ENCODE measurements around the gene SPRR1A. TPM values are rescaled to one million over a fixed set of nuclear protein-coding genes. Genes with fewer than 3 reads are reported as not detected.
"Not testable (repeated sequence)": the region's sequence is repeated elsewhere in the genome, so short reads cannot be mapped to it uniquely, and the experiment has no call there.

The SPRR1A gene
- total RNA-seq, 2 donors from 2014 or later = not detected

- H3K4me1 ChIP-seq = peaks cover 26% of the 10 kb centered on the region
- intact Hi-C loops (cut with DNase I) = no loop called here
- TF ChIP-seq CTCF (IDR thresholded peaks at IDR 0.05) = no peak
- no peak for TF ChIP-seq POLR2A (IDR thresholded peaks at IDR 0.05)
- no peaks in the 10 kb centered on the region for H3K9me3 ChIP-seq
- DNase-seq (no peak), ATAC-seq (no peak)
- no peak overlapping the region for H3K4me3 ChIP-seq
- no peaks in the 10 kb centered on the region for H3K27me3 ChIP-seq
- WGBS, 2 donors = 74 to 77% methylated on average over 6 of the region's 6 CpGs
- no peak overlapping the region for H3K27ac ChIP-seq
- H3K36me3 ChIP-seq (replicated peaks in 1 of 2; ENCODE audit: insufficient read depth in 1 of 2, low read depth in 2 of 2) = no peaks in the 10 kb centered on the region
Measured at GRCh38 chr1:152999818-153000217, 15.9 kb downstream of the SPRR1A start.

DNA sequence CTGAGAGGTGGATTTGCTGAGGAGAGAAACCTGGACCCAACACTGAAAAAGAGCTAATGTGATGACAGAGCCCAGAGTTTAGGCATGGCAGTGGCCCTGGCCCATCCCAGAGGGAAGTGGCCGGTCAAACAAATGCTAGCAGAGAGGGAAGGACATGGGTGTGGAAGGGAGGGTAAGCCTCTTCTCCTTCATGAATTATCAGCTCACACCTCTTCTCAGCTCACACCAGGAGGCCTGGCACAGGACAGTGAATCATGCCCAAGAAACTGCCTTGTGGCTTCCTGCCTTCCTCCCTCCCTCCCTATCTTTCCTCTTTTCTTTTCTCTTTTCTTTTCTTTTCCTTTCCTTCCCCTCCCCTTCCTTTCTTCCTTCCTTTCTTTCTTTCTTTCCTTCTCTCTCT lies 16.4 kb downstream of the SPRR1A start:
- no peak for ATAC-seq
- H3K4me3 ChIP-seq = no peak overlapping the region
- H3K27ac ChIP-seq = no peak overlapping the region
- no peaks in the 10 kb centered on the region for H3K27me3 ChIP-seq
- intact Hi-C loops (cut with DNase I) = no loop called here
- no peaks in the 10 kb centered on the region for H3K9me3 ChIP-seq
- no peaks in the 10 kb centered on the region for H3K36me3 ChIP-seq (replicated peaks in 1 of 2; ENCODE audit: insufficient read depth in 1 of 2, low read depth in 2 of 2)
- TF ChIP-seq CTCF (IDR thresholded peaks at IDR 0.05) = no peak
- no peak for TF ChIP-seq POLR2A (IDR thresholded peaks at IDR 0.05)
- no peak for DNase-seq
- 75 to 92% methylated on average over 1 of the region's 1 CpG for WGBS, 2 donors
- H3K4me1 ChIP-seq = peaks cover 26% of the 10 kb centered on the region

DNA sequence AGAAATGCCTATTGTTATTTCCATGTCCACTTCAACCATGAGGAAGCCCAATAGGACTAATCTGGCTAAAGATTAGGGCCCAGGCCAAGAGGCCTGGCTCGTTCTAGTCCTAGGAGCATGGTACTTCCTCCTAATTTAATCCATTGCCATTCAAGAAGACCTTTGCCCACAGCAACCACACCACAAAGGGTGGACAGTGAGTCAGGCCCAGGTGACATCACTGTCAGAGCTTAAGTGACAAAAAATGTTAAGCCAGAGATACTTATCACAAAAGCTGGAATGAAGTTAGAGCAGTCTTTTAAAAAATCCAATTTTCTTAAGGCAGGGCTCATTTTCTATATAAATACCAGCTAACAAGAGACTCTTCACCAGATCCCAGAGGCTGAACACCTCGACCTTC lies 17.5 kb downstream of the SPRR1A start, which contains the start of gene SPRR3:
Gene SPRR3 (plus strand): TSS at position 368 of the 400 bp plus-strand sequence. CDS start 1,272 bp downstream, outside the sequence.
- ATAC-seq (no peak), DNase-seq (no peak)
- WGBS, 2 donors = 72 to 80% methylated on average over 2 of the region's 2 CpGs
- TF ChIP-seq POLR2A (IDR thresholded peaks at IDR 0.05) (no peak), CTCF (IDR thresholded peaks at IDR 0.05) (no peak)
- H3K9me3 ChIP-seq = no peaks in the 10 kb centered on the region
- no peaks in the 10 kb centered on the region for H3K27me3 ChIP-seq
- H3K4me3 ChIP-seq = no peak within 1 kb of the TSS
- intact Hi-C loops (cut with DNase I) = no loop called here
- H3K27ac ChIP-seq = no peak within 1 kb of the TSS
- peaks cover 26% of the 10 kb centered on the region for H3K4me1 ChIP-seq
- H3K36me3 ChIP-seq (replicated peaks in 1 of 2; ENCODE audit: insufficient read depth in 1 of 2, low read depth in 2 of 2) = no peaks in the 10 kb centered on the region

DNA sequence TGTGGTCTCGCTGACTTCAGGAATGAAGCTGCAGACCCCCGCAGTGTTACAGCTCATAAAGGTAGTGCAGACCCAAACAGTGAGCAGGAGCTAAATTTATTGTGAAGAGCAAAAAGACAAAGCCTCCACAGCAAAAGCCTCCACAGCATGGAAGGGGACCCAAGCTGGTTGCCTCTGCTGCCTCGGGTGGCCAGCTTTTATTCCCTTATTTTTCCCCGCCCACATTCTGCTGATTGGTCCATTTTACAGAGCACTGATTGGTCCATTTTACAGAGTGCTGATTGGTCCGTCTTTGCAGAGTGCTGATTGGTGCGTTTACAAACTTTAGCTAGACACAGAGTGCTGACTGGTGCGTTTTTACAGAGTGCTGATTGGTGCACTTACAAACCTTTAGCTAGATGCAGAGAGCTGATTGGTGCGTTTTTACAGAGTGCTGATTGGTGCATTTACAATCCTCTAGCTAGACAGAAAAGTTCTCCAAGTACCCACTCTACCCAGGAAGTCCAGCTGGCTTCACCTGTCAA lies 27.4 kb downstream of the SPRR1A start:
- not testable (repeated sequence) for ATAC-seq

GRCh38 chr1:153021829-153022228 lies 37.9 kb downstream of the SPRR1A start:
- WGBS, 2 donors = 19 to 29% methylated on average over 2 of the region's 2 CpGs
- H3K4me1 ChIP-seq; H3K36me3 ChIP-seq (replicated peaks in 1 of 2; ENCODE audit: insufficient read depth in 1 of 2, low read depth in 2 of 2); H3K27ac ChIP-seq; ATAC-seq; H3K4me3 ChIP-seq; H3K27me3 ChIP-seq; DNase-seq; H3K9me3 ChIP-seq; intact Hi-C loops (cut with DNase I): not testable (repeated sequence)

More for the DNA sequence above, 27.4 kb downstream of the SPRR1A start:
- H3K9me3 ChIP-seq; DNase-seq; H3K27me3 ChIP-seq; H3K36me3 ChIP-seq (replicated peaks in 1 of 2; ENCODE audit: insufficient read depth in 1 of 2, low read depth in 2 of 2); H3K27ac ChIP-seq; intact Hi-C loops (cut with DNase I); H3K4me3 ChIP-seq; H3K4me1 ChIP-seq: not testable (repeated sequence)
- WGBS, 2 donors = 73 to 77% methylated on average over 7 to 8 of the region's 8 CpGs

DNA sequence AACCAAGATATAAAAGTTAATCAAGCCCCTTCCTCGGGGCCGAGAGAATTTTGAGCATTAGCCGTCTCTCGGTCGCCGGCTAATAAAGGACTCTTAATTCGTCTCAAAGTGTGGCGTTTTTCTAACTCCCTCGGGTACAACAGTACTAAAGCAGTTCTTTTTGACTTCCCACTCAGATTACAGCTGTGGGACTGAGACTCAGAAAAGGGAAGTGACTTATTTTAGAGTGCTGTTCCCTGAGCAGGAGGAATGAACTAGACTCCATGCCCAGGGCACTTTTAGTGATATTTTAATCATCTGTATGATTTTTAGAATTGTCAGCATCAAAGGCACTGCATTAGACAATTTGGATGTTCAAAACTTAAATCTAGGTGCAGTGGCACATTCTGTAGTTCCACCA lies 38.5 kb downstream of the SPRR1A start:
- ATAC-seq; H3K9me3 ChIP-seq; H3K36me3 ChIP-seq (replicated peaks in 1 of 2; ENCODE audit: insufficient read depth in 1 of 2, low read depth in 2 of 2); H3K4me1 ChIP-seq; H3K27me3 ChIP-seq; H3K4me3 ChIP-seq; H3K27ac ChIP-seq; DNase-seq; intact Hi-C loops (cut with DNase I): not testable (repeated sequence)
- WGBS, 2 donors = 40 to 57% methylated on average over 9 of the region's 9 CpGs

Measured in body of pancreas (tissue), 4 donors.